Left lung (tissue), 10 donors: ENCODE data around the gene CMTM4. TPM values are rescaled to one million over a fixed set of nuclear protein-coding genes. Genes with fewer than 3 reads are reported as not detected.
"Not testable (repeated sequence)": the region's sequence is repeated elsewhere in the genome, so short reads cannot be mapped to it uniquely, and the experiment has no call there.

Experiments
- ATAC-seq: fragments of 200-7000 bp; cut with Tn5 transposase; one replicate; pipeline ENCODE4 v1.9.1; 2020; ENCODE audit warnings: moderate library complexity
- DNase-seq, 4 donors: peaks; one replicate each; pipeline ENCODE4 v3.0.0-alpha.2; 2013 to 2020
- H3K27ac ChIP-seq, 2 donors: fragments of 200-600 bp; sonication (generic) in 1 of 2; one replicate each; pipeline versions ENCODE4 v1.5.0 to v1.8.0; 2020 to 2021
- H3K27me3 ChIP-seq, 2 donors: fragments of 200-600 bp; sonication (generic) in 1 of 2; one replicate each; pipeline versions ENCODE4 v1.5.0 to v1.8.0; 2020 to 2021
- H3K36me3 ChIP-seq, 2 donors: fragments of 200-600 bp; sonication (generic) in 1 of 2; one replicate each; pipeline versions ENCODE4 v1.5.0 to v1.8.0; 2020 to 2021
- H3K4me1 ChIP-seq, 2 donors: fragments of 200-600 bp; one replicate each; pipeline ENCODE4 v1.8.0; 2021
- H3K4me3 ChIP-seq, 2 donors: fragments of 200-600 bp; sonication (generic) in 1 of 2; one replicate each; pipeline versions ENCODE4 v1.5.0 to v1.8.0; 2020 to 2021; ENCODE audit warnings: mild to moderate bottlenecking in 1 of 2
- H3K9me3 ChIP-seq, 2 donors: fragments of 200-600 bp; sonication (generic) in 1 of 2; one replicate each; pipeline versions ENCODE4 v1.5.0 to v1.8.0; 2020 to 2021
- intact Hi-C, 2 donors: fragments of 100-400 bp; cut with DNase I; formaldehyde crosslinking; loops; one replicate each; pipeline versions ENCODE4 v1.11.2 to v1.14.2; 2022
- polyA plus RNA-seq, 6 donors: library from polyadenylated mRNA; unstranded; fragments of 120-200 nt; gene quantifications; one replicate each; pipeline ENCODE4 v1.2.1, GENCODE V29; 2013; ENCODE audit not compliant: insufficient read length in 6 of 6
- total RNA-seq, 2 donors: library from RNA; stranded (reverse); fragmentation: NEBNext Ultra II Directional; extraction: Animal tissue kit (Norgen Biotek cat#: 25700); gene quantifications; one replicate each; pipeline ENCODE4 v1.2.1, GENCODE V29; 2021
- TF ChIP-seq, protein P1 (sequence below), 2 donors: fragments of 200-600 bp; sonication (generic) in 1 of 2; IDR thresholded peaks; one replicate each; pipeline versions ENCODE4 v1.5.0 to v1.8.0; 2021; ENCODE audit warnings: antibody characterized with exemption in 2 of 2
- donor health status: DM: no; HTN: yes; CAD: no.
- donor health status: DM: no; HTN: no; CAD: no.

CMTM4 gene
- total and polyA plus RNA-seq, 8 donors, result 25.2 to 72.3 (median 34.6) TPM

DNA sequence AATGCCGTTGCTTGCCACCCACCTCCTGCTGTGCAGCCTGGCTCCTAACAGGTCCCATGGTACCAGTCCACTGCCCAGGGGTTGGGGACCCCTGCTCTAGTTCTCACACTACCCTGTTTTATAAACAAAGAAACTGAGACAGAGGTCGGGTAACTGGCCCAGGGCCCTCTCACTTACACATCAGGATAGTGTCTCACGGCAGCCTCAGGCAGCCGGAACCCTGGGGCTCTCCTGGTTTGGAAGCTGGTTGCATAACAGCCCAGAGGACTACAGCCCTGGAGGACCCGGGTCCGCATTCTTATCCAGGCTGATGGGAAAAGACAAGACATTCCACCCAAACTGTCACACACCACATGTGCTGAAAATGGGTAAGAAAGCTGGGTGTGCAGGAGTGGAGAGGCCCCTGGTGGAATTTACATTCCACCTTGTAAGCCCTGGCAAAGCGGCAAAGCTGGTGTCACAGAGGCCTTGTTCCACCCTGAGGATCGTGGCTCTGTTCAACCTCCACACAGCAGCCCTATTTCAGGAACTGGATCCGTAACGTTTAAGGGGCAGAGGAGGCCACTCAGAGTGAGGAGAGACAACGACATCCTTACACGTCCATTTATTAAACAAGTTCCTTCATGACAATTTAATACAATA lies 82.3 kb downstream of the CMTM4 start:
- TF ChIP-seq, protein P1, sequence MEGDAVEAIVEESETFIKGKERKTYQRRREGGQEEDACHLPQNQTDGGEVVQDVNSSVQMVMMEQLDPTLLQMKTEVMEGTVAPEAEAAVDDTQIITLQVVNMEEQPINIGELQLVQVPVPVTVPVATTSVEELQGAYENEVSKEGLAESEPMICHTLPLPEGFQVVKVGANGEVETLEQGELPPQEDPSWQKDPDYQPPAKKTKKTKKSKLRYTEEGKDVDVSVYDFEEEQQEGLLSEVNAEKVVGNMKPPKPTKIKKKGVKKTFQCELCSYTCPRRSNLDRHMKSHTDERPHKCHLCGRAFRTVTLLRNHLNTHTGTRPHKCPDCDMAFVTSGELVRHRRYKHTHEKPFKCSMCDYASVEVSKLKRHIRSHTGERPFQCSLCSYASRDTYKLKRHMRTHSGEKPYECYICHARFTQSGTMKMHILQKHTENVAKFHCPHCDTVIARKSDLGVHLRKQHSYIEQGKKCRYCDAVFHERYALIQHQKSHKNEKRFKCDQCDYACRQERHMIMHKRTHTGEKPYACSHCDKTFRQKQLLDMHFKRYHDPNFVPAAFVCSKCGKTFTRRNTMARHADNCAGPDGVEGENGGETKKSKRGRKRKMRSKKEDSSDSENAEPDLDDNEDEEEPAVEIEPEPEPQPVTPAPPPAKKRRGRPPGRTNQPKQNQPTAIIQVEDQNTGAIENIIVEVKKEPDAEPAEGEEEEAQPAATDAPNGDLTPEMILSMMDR (IDR thresholded peaks at IDR 0.05), result no peak
- peaks cover 5% of the 10 kb centered on the region in 2 donors for H3K4me1 ChIP-seq
- no peaks in the 10 kb centered on the region for H3K9me3 ChIP-seq
- H3K27me3 ChIP-seq, result no peaks in the 10 kb centered on the region
- ATAC-seq, result no peak
- no peak for DNase-seq
- intact Hi-C loops, result no loop called here
- peaks cover 0 to 63% of the 10 kb centered on the region in 2 donors for H3K36me3 ChIP-seq
- no peak overlapping the region for H3K27ac ChIP-seq
- H3K4me3 ChIP-seq, result no peak overlapping the region

DNA sequence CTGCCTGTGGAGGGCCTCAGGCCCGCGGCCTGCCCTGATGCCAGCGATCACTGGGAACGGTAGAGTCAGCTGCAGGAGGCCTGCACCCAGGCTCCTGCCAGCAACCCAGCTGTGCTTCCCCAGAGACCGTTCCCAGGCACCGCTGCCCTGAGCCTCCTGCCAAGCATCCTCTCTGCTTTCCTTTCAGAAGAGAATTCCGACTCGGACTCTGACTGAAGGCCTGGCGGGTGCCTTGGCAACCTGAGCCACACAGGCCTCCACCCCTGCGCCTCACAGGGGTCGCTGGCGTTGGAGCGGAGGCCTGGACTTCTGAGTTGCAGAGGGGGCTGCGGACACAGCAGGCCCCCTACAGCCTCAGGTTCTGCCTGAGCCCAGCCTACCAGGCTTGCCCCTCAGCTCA lies 84.1 kb downstream of the CMTM4 start:
- intact Hi-C loops, result no loop called here
- no peaks in the 10 kb centered on the region for H3K27me3 ChIP-seq
- TF ChIP-seq, protein P1 (IDR thresholded peaks at IDR 0.05), result no peak
- no peak for ATAC-seq
- no peak overlapping the region for H3K27ac ChIP-seq
- no peak overlapping the region for H3K4me3 ChIP-seq
- H3K9me3 ChIP-seq, result no peaks in the 10 kb centered on the region
- H3K4me1 ChIP-seq, result peaks cover 3 to 17% of the 10 kb centered on the region in 2 donors
- peaks cover 0 to 72% of the 10 kb centered on the region in 2 donors for H3K36me3 ChIP-seq
- peak in 1 of 4 donors; percentile 73 for DNase-seq

DNA sequence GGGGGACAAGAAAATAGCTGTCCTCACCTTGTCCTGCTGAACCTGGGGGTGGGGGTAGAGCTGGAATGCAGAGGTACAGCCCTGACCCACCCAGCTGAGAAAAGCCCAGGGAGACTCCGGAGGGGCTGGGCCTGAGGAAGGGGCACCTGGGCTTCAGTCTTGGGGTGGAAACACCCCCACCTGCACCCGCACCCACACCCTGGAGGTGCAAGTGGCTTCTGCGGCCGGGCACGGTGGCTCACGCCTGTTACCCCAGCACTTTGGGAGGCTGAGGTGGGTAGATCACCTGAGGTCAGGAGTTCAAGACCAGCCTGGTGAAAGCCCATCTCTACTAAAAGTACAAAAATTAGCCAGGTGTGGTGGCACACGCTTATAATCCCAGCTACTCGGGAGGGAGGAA lies 84.6 kb downstream of the CMTM4 start:
- peaks cover 3 to 21% of the 10 kb centered on the region in 2 donors for H3K4me1 ChIP-seq
- H3K27me3 ChIP-seq, intact Hi-C loops, DNase-seq, ATAC-seq, H3K4me3 ChIP-seq, H3K27ac ChIP-seq, H3K9me3 ChIP-seq: not testable (repeated sequence)
- H3K36me3 ChIP-seq, result peaks cover 0 to 72% of the 10 kb centered on the region in 2 donors

DNA sequence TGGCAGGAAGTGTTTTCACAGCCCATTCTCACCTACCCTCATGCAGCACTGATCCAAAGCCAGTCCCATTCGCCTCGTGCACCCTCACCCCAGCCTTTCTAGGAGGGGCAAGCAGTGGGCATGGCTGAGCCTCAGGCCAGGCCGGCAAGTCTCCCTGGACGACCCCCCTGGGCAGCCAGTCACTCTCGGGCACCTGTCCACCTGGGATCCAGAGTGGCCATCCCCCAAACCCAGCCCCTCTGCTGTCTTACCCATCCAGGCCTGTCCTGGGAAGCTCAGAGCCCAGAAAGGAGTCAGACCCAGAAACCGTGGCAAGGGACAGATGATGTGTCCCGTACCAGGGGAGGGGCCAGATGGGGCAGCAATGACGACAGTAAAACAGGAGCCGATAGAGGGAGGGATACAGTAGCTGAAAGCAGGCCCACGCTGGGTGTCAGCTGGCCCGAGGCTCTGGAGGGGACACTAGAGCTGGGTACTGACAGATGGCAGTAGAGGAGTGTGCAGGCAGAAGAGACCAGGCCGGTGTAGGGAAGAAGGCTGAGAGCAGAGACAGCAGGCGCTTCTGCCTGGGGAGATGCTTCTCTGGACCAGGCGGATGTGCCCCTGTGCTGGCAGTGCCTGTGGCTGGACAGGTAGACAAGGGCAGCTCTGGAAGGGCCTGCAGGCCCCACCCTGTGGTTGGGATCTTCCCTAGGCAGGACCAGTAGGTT lies 86.3 kb downstream of the CMTM4 start:
- H3K27me3 ChIP-seq, result peaks cover 0 to 1% of the 10 kb centered on the region in 2 donors
- TF ChIP-seq, protein P1 (IDR thresholded peaks at IDR 0.05), result no peak
- intact Hi-C loops, result no loop called here
- no peak for ATAC-seq
- no peaks in the 10 kb centered on the region for H3K9me3 ChIP-seq
- H3K27ac ChIP-seq, result no peak overlapping the region
- H3K36me3 ChIP-seq, result peaks cover 0 to 69% of the 10 kb centered on the region in 2 donors
- H3K4me3 ChIP-seq, result no peak overlapping the region
- DNase-seq, result no peak
- H3K4me1 ChIP-seq, result peaks cover 9 to 35% of the 10 kb centered on the region in 2 donors

DNA sequence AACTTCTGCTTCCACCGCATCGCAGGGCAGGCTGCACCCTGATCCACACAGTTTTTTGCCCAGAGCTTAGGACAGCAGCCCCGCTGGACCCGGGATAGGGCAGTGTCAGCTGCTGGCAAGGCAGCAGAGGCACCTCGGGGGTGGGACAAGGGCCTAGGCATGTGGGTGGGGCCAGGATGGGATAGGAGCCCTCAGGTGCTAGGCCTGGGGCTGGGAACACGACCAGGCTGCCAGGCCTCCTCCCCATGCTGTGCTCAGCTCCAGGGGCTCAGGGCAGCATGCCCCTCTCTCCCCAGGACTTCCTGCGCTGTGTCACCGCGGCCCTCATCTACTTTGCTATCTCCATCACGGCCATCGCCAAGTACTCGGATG lies 87.4 kb downstream of the CMTM4 start:
- intact Hi-C loops, result loop anchor here in 1 of 2 donors (10.0 kb wide), 1 partner anchor 124 kb away; no protein-coding TSS in a partner anchor
- Histone ChIP-seq H3K4me3 (no peak overlapping the region), H3K36me3 (peaks cover 0 to 57% of the 10 kb centered on the region in 2 donors), H3K27ac (no peak overlapping the region), H3K9me3 (no peaks in the 10 kb centered on the region), H3K4me1 (peaks cover 9 to 38% of the 10 kb centered on the region in 2 donors), H3K27me3 (peaks cover 0 to 8% of the 10 kb centered on the region in 2 donors)
- TF ChIP-seq, protein P1 (IDR thresholded peaks at IDR 0.05), result no peak
- DNase-seq (no peak), ATAC-seq (no peak)
